Retinal pigment epithelial cell (primary cell): ENCODE data around the gene ABTB1.

Experiments used
- DNase-seq: peaks from one replicate; pipeline ENCODE4 v3.0.0-alpha.2; 2010; ENCODE audit warnings: low read depth
- H3K4me3 ChIP-seq: 2 replicates; pipeline ENCODE4 v1.5.1; 2011; ENCODE audit warnings: mild to moderate bottlenecking, low read length, control low read depth, moderate library complexity
- TF ChIP-seq, protein P1 (sequence below): conservative IDR thresholded peaks from 2 replicates; pipeline ENCODE4 v1.5.1; 2011; ENCODE audit warnings: low read depth, low read length, control low read depth, inconsistent platforms

ABTB1 gene

GRCh38 chr3:127672429-127673190 is at the start of gene ABTB1:
Gene ABTB1, plus strand, starts transcription at chr3:127672952. Its CDS starts 74 bp downstream, at chr3:127673026.
- DNase-seq = no peak
- peak within 1 kb of the TSS; percentile 71 for H3K4me3 ChIP-seq
- TF ChIP-seq, protein P1, sequence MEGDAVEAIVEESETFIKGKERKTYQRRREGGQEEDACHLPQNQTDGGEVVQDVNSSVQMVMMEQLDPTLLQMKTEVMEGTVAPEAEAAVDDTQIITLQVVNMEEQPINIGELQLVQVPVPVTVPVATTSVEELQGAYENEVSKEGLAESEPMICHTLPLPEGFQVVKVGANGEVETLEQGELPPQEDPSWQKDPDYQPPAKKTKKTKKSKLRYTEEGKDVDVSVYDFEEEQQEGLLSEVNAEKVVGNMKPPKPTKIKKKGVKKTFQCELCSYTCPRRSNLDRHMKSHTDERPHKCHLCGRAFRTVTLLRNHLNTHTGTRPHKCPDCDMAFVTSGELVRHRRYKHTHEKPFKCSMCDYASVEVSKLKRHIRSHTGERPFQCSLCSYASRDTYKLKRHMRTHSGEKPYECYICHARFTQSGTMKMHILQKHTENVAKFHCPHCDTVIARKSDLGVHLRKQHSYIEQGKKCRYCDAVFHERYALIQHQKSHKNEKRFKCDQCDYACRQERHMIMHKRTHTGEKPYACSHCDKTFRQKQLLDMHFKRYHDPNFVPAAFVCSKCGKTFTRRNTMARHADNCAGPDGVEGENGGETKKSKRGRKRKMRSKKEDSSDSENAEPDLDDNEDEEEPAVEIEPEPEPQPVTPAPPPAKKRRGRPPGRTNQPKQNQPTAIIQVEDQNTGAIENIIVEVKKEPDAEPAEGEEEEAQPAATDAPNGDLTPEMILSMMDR = no peak

DNA sequence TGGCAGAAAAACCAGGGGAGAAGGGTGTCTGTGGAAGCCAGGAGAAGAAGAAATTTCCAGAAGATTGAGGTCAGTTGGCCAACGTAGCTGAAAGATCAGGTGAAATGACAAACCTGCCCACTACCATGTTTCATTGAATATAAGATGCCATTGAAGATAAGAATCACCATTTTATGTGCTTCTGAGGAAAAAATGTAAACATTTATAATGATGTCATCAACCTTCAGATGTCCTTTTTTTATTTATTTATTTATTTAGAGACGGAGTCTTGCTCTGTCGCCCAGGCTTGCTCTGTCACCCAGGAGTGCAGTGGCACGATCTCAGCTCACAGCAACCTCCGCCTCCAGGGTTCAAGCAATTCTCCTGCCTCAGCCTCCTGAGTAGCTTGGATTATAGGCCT is 48.7 kb upstream of the ABTB1 start:
- TF ChIP-seq, protein P1 = no peak
- no peak for DNase-seq
- no peak overlapping the region for H3K4me3 ChIP-seq

DNA sequence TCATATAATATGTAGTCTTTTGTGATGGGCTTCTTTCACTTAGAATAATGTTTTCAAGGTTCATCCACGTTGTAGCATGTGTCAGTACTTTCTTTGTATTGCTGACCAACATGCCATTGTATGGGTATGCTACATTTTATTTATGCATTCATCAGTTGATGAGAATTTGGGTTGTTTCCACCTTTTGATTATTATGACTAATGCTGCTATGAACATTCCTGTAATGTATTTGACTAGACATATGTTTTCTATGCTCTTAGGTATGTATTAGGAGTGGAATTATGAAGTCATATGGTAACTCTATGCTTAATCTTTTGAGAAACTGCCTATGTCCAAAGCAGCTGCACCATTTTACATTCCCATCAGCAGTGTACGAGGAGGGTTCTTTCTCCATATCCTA is 46.9 kb upstream of the ABTB1 start:
- DNase-seq = no peak
- TF ChIP-seq, protein P1 = no peak
- H3K4me3 ChIP-seq = no peak overlapping the region

GRCh38 chr3:127628426-127628787 is 44.3 kb upstream of the ABTB1 start:
- no peak for DNase-seq
- TF ChIP-seq, protein P1 = no peak
- no peak overlapping the region for H3K4me3 ChIP-seq

- DNase-seq = no peak
- TF ChIP-seq, protein P1 = no peak
- H3K4me3 ChIP-seq = peak within 1 kb of the TSS; percentile 45
These were observed 43.8 kb upstream of the ABTB1 start, which contains the start of gene PODXL2 for GRCh38 chr3:127628788-127629466. Gene PODXL2, plus strand, starts transcription at chr3:127629185. Its CDS starts 35 bp downstream, at chr3:127629220.

GRCh38 chr3:127629467-127630403 is 43.0 kb upstream of the ABTB1 start:
- TF ChIP-seq, protein P1 = no peak
- peak overlapping the region; percentile 45 for H3K4me3 ChIP-seq
- no peak for DNase-seq
